HepG2 (cell line): ENCODE data around the gene DPP6. TPM values are rescaled to one million over a fixed set of nuclear protein-coding genes. Genes with fewer than 3 reads are reported as not detected.

Experiments used
- ATAC-seq: fragments of 200-7000 bp; cut with Tn5 transposase; 3 replicates; pipeline ENCODE4 v1.9.1; 2020; ENCODE audit warnings: mild to moderate bottlenecking, moderate library complexity
- BruUV-seq: library from RNA; stranded (reverse); fragments of 400-500 nt; replicated peaks from 2 replicates; lab custom pipeline; 2021; lab: Mats Ljungman, UMichigan
- CTCF ChIA-PET: fragments of 300-600 bp; formaldehyde crosslinking; extraction: SDS; loops from one replicate; lab custom pipeline; 2021; ENCODE audit warnings: low total read pairs, inconsistent platforms, low intra/inter-chr PET ratio; lab: Yijun Ruan, JAX
- POLR2A ChIA-PET: fragments of 350-600 bp; sonication (Branson Sonifier 250); formaldehyde crosslinking; loops from one replicate; lab custom pipeline; 2020; ENCODE audit warnings: antibody characterized with exemption, inconsistent platforms; lab: Yijun Ruan, JAX
- DNase-seq: peaks from one replicate; pipeline ENCODE4 v3.0.0-alpha.2; 2015; ENCODE audit warnings: low spot score
- FAIRE-seq: peaks from 3 replicates; lab custom pipeline; 2011; peaks lifted over from hg19 to GRCh38; lab: Jason Lieb, UNC
- H2AFZ ChIP-seq: one replicate; pipeline ENCODE4 v1.6.1; 2011; ENCODE audit warnings: low read length, inconsistent platforms
- H3K27ac ChIP-seq: fragments of 300-600 bp; 3 replicates; pipeline ENCODE4 v1.8.0; 2011; ENCODE audit warnings: mixed run types, mild to moderate bottlenecking, mixed read lengths, low read length, inconsistent platforms; ENCODE audit not compliant: insufficient read depth; ENCODE audit errors: extremely low read length
- H3K27me3 ChIP-seq, 2 experiments: fragments of 200-600 bp in 1 of 2; 2 replicates in 1 of 2; 3 replicates in 1 of 2; pipeline versions ENCODE4 v1.6.0 to v1.8.0; 2011; ENCODE audit warnings: low read length in 2 of 2, mild to moderate bottlenecking in 2 of 2, moderate library complexity in 2 of 2, inconsistent platforms in 1 of 2; ENCODE audit not compliant: insufficient read depth in 2 of 2, control insufficient read depth in 1 of 2
- H3K36me3 ChIP-seq, 2 experiments: fragments of 200-600 bp in 1 of 2; replicated peaks in 1 of 2; 2 replicates in 1 of 2; 3 replicates in 1 of 2; pipeline versions ENCODE4 v1.5.1 to v1.8.0; 2011; ENCODE audit warnings: low read length in 2 of 2, inconsistent platforms in 1 of 2; ENCODE audit not compliant: insufficient read depth in 2 of 2, control insufficient read depth in 1 of 2
- H3K4me1 ChIP-seq: 2 replicates; pipeline ENCODE4 v1.5.1; 2012; ENCODE audit warnings: low read length, inconsistent platforms; ENCODE audit not compliant: insufficient read depth
- H3K4me2 ChIP-seq: 2 replicates; pipeline ENCODE4 v1.6.0; 2011; ENCODE audit warnings: low read depth, low read length, inconsistent platforms
- H3K4me3 ChIP-seq, 3 experiments: fragments of 200-600 bp in 1 of 3; sonication (generic), shearing (Covaris generic) in 1 of 3; replicated peaks in 1 of 3; 2 replicates each; pipeline ENCODE4 v1.5.1; 2011 to 2016; ENCODE audit warnings: low read length in 3 of 3, inconsistent platforms in 2 of 3, low read depth in 2 of 3, mild to moderate bottlenecking in 2 of 3, control low read depth in 1 of 3, mixed read lengths in 1 of 3; ENCODE audit not compliant: insufficient read depth in 1 of 3
- H3K79me2 ChIP-seq: one replicate; pipeline ENCODE4 v1.6.1; 2011; ENCODE audit warnings: low read length, inconsistent platforms; ENCODE audit not compliant: insufficient read depth
- H3K9ac ChIP-seq: 2 replicates; pipeline ENCODE4 v1.6.0; 2011; ENCODE audit warnings: mild to moderate bottlenecking, low read depth, low read length, inconsistent platforms; ENCODE audit not compliant: insufficient read depth
- H3K9me3 ChIP-seq: 2 replicates; pipeline ENCODE4 v1.5.1; 2012; ENCODE audit warnings: mild to moderate bottlenecking, low read length
- H4K20me1 ChIP-seq: 2 replicates; pipeline ENCODE4 v1.6.0; 2011; ENCODE audit warnings: inconsistent platforms, mild to moderate bottlenecking, low read length, moderate library complexity; ENCODE audit not compliant: insufficient read depth
- HOXA9 ChIP-seq: sonication (generic); formaldehyde crosslinking; IDR thresholded peaks from 2 replicates; pipeline ENCODE4 v1.8.1; 2022; ENCODE audit warnings: missing genetic modification reagents, mild to moderate bottlenecking, moderate library complexity, borderline replicate concordance
- NCOA5 ChIP-seq: sonication (generic); formaldehyde crosslinking; IDR thresholded peaks from 2 replicates; pipeline ENCODE4 v1.4.0; 2020; ENCODE audit warnings: missing genetic modification reagents
- POLR2AphosphoS5 ChIP-seq: IDR thresholded peaks from 2 replicates; pipeline ENCODE4 v1.6.1; 2012; ENCODE audit warnings: low read depth, low read length
- PRMT3 ChIP-seq: sonication (generic); formaldehyde crosslinking; IDR thresholded peaks from 2 replicates; pipeline ENCODE4 v1.8.1; 2022; ENCODE audit warnings: low read depth, mild to moderate bottlenecking, moderate library complexity, missing genetic modification reagents, borderline replicate concordance
- RAD21 ChIP-seq: fragments of 450-650 bp; formaldehyde crosslinking; IDR thresholded peaks from 2 replicates; pipeline ENCODE4 v1.5.0; 2020; ENCODE audit warnings: mild to moderate bottlenecking
- SALL1 ChIP-seq: sonication (generic); formaldehyde crosslinking; IDR thresholded peaks from 2 replicates; pipeline ENCODE4 v1.8.0; 2022; ENCODE audit warnings: mild to moderate bottlenecking, missing genetic modification reagents
- SAP130 ChIP-seq: IDR thresholded peaks from 2 replicates; pipeline ENCODE4 v1.6.1; 2016; ENCODE audit warnings: low read depth
- XBP1 ChIP-seq: sonication (generic); formaldehyde crosslinking; IDR thresholded peaks from 2 replicates; pipeline ENCODE4 v1.5.0; 2020; ENCODE audit warnings: missing genetic modification reagents
- ZBTB42 ChIP-seq: sonication (generic); formaldehyde crosslinking; IDR thresholded peaks from 2 replicates; pipeline ENCODE4 v1.5.0; 2020; ENCODE audit warnings: mild to moderate bottlenecking, missing genetic modification reagents
- ZEB1 ChIP-seq: IDR thresholded peaks from 2 replicates; pipeline ENCODE4 v1.6.1; 2012; ENCODE audit warnings: mild to moderate bottlenecking, low read depth, inconsistent platforms; ENCODE audit not compliant: insufficient replicate concordance
- ZNF253 ChIP-seq: sonication (generic); formaldehyde crosslinking; IDR thresholded peaks from 2 replicates; pipeline ENCODE4 v1.8.0; 2022; ENCODE audit warnings: mild to moderate bottlenecking, missing genetic modification reagents, borderline replicate concordance
- ZNF546 ChIP-seq: sonication (generic); formaldehyde crosslinking; conservative IDR thresholded peaks from 2 replicates; pipeline ENCODE4 v1.8.1; 2023; ENCODE audit warnings: mild to moderate bottlenecking, missing genetic modification reagents
- ZNF567 ChIP-seq: sonication (generic); formaldehyde crosslinking; IDR thresholded peaks from 2 replicates; pipeline ENCODE4 v1.8.1; 2023; ENCODE audit warnings: mild to moderate bottlenecking, missing genetic modification reagents, borderline replicate concordance
- ZNF766 ChIP-seq: sonication (generic); formaldehyde crosslinking; IDR thresholded peaks from 2 replicates; pipeline ENCODE4 v1.5.0; 2020; ENCODE audit warnings: missing genetic modification reagents, borderline replicate concordance
- ZNF782 ChIP-seq: sonication (generic); formaldehyde crosslinking; IDR thresholded peaks from 2 replicates; pipeline ENCODE4 v1.4.0; 2020; ENCODE audit warnings: missing genetic modification reagents, mild to moderate bottlenecking, borderline replicate concordance
- WGBS: methylation state at CpG from one replicate; pipeline ENCODE4 v1.1.6; 2017; ENCODE audit warnings: low lambda C conversion rate; 5-methylcytosine and 5-hydroxymethylcytosine counted together
- in situ Hi-C: cut with HindIII; loops from 2 replicates; pipeline ENCODE4 v1.10.0; 2017; ENCODE audit warnings: low pct_unique_long_range_greater_than_20kb; ENCODE audit not compliant: extremely low pct_ligation_motif_present
- intact Hi-C: fragments of 100-400 bp; cut with micrococcal nuclease; formaldehyde crosslinking; loops from one replicate; pipeline ENCODE4 v1.10.0; 2022; ENCODE audit not compliant: unreplicated experiment
- polyA plus RNA-seq, 8 experiments: library from polyadenylated mRNA; depleted of rRNA in 3 of 8; stranded (reverse) in 7 of 8; unstranded in 1 of 8; fragments of >200 nt; fragmentation: Illumina TruSeq in 4 of 8; extraction: Trizol in 4 of 8; gene quantifications; 2 replicates each; pipeline versions ENCODE4 v1.2.1 to v1.2.3, GENCODE V29; 2011 to 2016; ENCODE audit warnings: low read depth in 4 of 8, missing spikeins in 1 of 8, mixed read lengths in 1 of 8; ENCODE audit not compliant: insufficient read depth in 1 of 8
- total RNA-seq, 5 experiments: library from RNA; depleted of rRNA; stranded (reverse); fragments of >200 nt; fragmentation: Illumina TruSeq; extraction: Trizol; gene quantifications; 2 replicates each; pipeline ENCODE4 v1.2.3, GENCODE V29; 2016; ENCODE audit warnings: low read depth in 1 of 5
- TF ChIP-seq, protein P1 (sequence below): sonication (generic); formaldehyde crosslinking; IDR thresholded peaks from 2 replicates; pipeline ENCODE4 v1.4.0; 2020; ENCODE audit warnings: missing genetic modification reagents, borderline replicate concordance
- TF ChIP-seq, protein P2 (sequence below): IDR thresholded peaks from 2 replicates; pipeline ENCODE4 v1.6.1; 2016

Gene DPP6
- total and polyA plus RNA-seq, 2 of the 13 experiments (the other 11 are each of a cell fraction or from before 2014, with no cell fraction given): not detected

DNA sequence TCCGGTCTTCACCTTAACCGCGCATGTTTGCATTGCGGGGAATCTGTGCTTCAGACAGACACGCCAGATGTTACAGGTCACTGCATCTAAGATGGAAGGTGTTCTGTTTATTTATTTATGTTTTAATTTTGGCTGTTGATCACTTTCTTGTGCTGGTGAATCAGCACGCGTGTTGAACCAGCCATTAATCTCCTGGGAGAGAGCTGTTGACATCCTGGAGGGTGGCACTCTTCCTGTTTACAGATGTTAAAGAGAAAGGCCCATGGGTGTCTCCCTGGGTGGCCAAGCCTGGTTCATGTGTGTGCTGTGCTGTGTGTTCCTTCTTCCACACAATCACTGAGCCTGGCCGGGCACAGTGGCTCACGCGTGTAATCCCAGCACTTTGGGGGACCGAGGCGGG is 595.4 kb downstream of the DPP6 start:
- Histone ChIP-seq H3K36me3 (no peaks in the 10 kb centered on the region), H3K4me2 (no peak overlapping the region), H4K20me1 (no peaks in the 10 kb centered on the region), H3K27me3 (peaks cover 0 to 27% of the 10 kb centered on the region in 2 experiments; a peak in 3 of 5 replicates), H3K4me1 (no peaks in the 10 kb centered on the region), H3K9me3 (no peaks in the 10 kb centered on the region), H3K9ac (no peak overlapping the region), H3K79me2 (no peaks in the 10 kb centered on the region), H3K4me3 (no peak overlapping the region), H2AFZ (no peak overlapping the region), H3K27ac (no peak overlapping the region)
- no peak for ATAC-seq
- in situ Hi-C loops: no loop called here
- no peak for DNase-seq
- 44% methylated on average over 10 of the region's 12 CpGs for WGBS
- no peak for FAIRE-seq
- TF ChIP-seq ZBTB42 (no peak), ZNF546 (CRISPR knock-in tag) (no peak), HOXA9 (CRISPR knock-in tag) (no peak), PRMT3 (no peak)
- no TSS peak for BruUV-seq
- POLR2A ChIA-PET: no interaction called here
- CTCF ChIA-PET: no interaction called here
- intact Hi-C loops: no loop called here

GRCh38 chr7:154649015-154649414 is 596.8 kb downstream of the DPP6 start:
- Histone ChIP-seq H3K27me3 (peaks cover 0 to 26% of the 10 kb centered on the region in 2 experiments; a peak in 3 of 5 replicates), H3K27ac (no peak overlapping the region), H3K4me3 (no peak overlapping the region), H2AFZ (no peak overlapping the region), H3K79me2 (no peaks in the 10 kb centered on the region), H3K4me1 (no peaks in the 10 kb centered on the region), H3K9me3 (no peaks in the 10 kb centered on the region), H3K9ac (no peak overlapping the region), H4K20me1 (no peaks in the 10 kb centered on the region), H3K4me2 (no peak overlapping the region), H3K36me3 (no peaks in the 10 kb centered on the region)
- ATAC-seq: no peak
- 3% methylated on average over 5 of the region's 5 CpGs for WGBS
- intact Hi-C loops: no loop called here
- no TSS peak for BruUV-seq
- ChIA-PET POLR2A (no interaction called here), CTCF (no interaction called here)
- no peak for FAIRE-seq
- no peak for DNase-seq
- in situ Hi-C loops: no loop called here
- TF ChIP-seq ZNF253 (CRISPR knock-in tag) (no peak), SAP130 (CRISPR knock-in tag) (no peak), XBP1 (no peak), SALL1 (CRISPR knock-in tag) (no peak), ZEB1 (no peak), ZNF766 (CRISPR knock-in tag) (no peak), ZNF567 (CRISPR knock-in tag) (no peak), RAD21 (CRISPR knock-in tag) (no peak), NCOA5 (CRISPR knock-in tag) (no peak), POLR2AphosphoS5 (no peak), ZNF782 (CRISPR knock-in tag) (no peak)
- TF ChIP-seq, protein P1, sequence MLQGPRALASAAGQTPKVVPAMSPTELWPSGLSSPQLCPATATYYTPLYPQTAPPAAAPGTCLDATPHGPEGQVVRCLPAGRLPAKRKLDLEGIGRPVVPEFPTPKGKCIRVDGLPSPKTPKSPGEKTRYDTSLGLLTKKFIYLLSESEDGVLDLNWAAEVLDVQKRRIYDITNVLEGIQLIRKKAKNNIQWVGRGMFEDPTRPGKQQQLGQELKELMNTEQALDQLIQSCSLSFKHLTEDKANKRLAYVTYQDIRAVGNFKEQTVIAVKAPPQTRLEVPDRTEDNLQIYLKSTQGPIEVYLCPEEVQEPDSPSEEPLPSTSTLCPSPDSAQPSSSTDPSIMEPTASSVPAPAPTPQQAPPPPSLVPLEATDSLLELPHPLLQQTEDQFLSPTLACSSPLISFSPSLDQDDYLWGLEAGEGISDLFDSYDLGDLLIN (CRISPR knock-in tag): no peak
- TF ChIP-seq, protein P2, sequence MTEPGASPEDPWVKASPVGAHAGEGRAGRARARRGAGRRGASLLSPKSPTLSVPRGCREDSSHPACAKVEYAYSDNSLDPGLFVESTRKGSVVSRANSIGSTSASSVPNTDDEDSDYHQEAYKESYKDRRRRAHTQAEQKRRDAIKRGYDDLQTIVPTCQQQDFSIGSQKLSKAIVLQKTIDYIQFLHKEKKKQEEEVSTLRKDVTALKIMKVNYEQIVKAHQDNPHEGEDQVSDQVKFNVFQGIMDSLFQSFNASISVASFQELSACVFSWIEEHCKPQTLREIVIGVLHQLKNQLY: no peak
